Erythroblast (primary cell): ENCODE measurements around the gene OR6K6.

Experiments
- GATA1 ChIP-seq: IDR thresholded peaks from 2 replicates; pipeline ENCODE4 v1.6.1; 2011; ENCODE audit warnings: low read depth, mild to moderate bottlenecking, control low read depth, low read length, moderate library complexity
- POLR2A ChIP-seq: IDR thresholded peaks from 2 replicates; pipeline ENCODE4 v1.6.1; 2011; ENCODE audit warnings: mild to moderate bottlenecking, low read length

DNA sequence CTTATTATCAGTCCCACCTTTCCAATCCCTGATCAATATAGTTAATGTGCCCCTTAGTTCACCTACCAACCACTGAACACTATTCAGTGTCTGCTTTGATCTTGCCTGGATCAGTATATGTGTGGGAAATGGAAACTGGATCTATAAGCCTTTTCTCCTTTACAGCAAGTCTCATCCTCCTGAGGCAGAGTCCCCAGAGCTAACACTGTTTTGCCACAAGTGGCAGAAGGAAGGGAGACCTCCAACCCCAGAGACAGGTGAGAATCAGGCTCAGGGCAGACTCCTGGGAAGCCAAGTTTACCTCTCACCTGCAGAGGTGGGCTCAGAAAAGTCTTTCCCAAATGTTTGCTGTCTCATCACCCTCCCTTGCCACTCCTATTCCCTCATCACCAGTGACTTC, 26.6 kb downstream of the OR6K6 start, which contains the start of gene OR6N2:
- no peak for TF ChIP-seq POLR2A
- no peak for TF ChIP-seq GATA1
